Neural progenitor cell (in vitro differentiated cells): ENCODE measurements around the gene TSPAN12.

Experiments used
- EZH2phosphoT487 ChIP-seq: fragments of 200-600 bp; sonication (generic); IDR thresholded peaks from 2 replicates; pipeline ENCODE4 v1.6.1; 2017; ENCODE audit warnings: antibody characterized with exemption
- TF ChIP-seq, protein P1 (sequence below): fragments of 200-600 bp; sonication (generic); IDR thresholded peaks from 2 replicates; pipeline ENCODE4 v1.5.1; 2017; ENCODE audit warnings: antibody characterized with exemption, mild to moderate bottlenecking

DNA sequence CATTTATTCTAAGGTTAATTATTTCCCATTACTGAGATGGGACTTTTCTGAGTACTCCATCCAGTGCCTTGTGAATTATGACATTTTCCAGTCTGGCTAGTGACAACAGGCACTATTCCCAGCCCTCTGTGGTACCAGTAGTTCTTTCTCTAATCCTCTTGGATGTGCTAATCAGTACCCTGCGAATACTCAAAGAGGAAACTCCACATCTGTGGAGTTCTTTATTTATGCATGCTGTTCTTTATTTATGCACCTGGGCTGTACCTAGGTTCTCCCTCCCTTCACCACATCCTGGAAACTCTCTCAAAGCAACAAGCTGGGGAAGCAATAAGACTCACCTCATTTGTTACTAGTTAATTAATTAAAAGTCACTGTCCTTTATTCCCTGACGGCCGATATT lies 83.5 kb downstream of the TSPAN12 start:
- TF ChIP-seq, protein P1, sequence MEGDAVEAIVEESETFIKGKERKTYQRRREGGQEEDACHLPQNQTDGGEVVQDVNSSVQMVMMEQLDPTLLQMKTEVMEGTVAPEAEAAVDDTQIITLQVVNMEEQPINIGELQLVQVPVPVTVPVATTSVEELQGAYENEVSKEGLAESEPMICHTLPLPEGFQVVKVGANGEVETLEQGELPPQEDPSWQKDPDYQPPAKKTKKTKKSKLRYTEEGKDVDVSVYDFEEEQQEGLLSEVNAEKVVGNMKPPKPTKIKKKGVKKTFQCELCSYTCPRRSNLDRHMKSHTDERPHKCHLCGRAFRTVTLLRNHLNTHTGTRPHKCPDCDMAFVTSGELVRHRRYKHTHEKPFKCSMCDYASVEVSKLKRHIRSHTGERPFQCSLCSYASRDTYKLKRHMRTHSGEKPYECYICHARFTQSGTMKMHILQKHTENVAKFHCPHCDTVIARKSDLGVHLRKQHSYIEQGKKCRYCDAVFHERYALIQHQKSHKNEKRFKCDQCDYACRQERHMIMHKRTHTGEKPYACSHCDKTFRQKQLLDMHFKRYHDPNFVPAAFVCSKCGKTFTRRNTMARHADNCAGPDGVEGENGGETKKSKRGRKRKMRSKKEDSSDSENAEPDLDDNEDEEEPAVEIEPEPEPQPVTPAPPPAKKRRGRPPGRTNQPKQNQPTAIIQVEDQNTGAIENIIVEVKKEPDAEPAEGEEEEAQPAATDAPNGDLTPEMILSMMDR: no peak
- no peak for TF ChIP-seq EZH2phosphoT487
